CD14-positive monocyte (primary cell): ENCODE measurements around the gene MAPK1. TPM values are rescaled to one million over a fixed set of nuclear protein-coding genes. Genes with fewer than 3 reads are reported as not detected.

ENCODE experiments used
- DNase-seq, 3 donors: peaks; one replicate each; pipeline ENCODE4 v3.0.0-alpha.2; 2011 to 2022
- H2AFZ ChIP-seq: 2 replicates; pipeline ENCODE4 v1.6.0; 2012; ENCODE audit warnings: mild to moderate bottlenecking, low read depth, low read length, inconsistent platforms; ENCODE audit not compliant: insufficient read depth, poor library complexity, severe bottlenecking
- H3K27ac ChIP-seq, 2 donors: 1 replicate in 1 of 2; 2 replicates in 1 of 2; pipeline ENCODE4 v1.5.1; 2012 to 2013; ENCODE audit warnings: low read length in 2 of 2, control low read depth in 1 of 2, inconsistent platforms in 1 of 2, low read depth in 1 of 2, mild to moderate bottlenecking in 1 of 2
- H3K27me3 ChIP-seq, 2 donors: one replicate each; pipeline versions ENCODE4 v1.6.0 to v1.6.1; 2011 to 2013; ENCODE audit warnings: low read length in 2 of 2; ENCODE audit not compliant: control insufficient read depth in 2 of 2, insufficient read depth in 2 of 2
- H3K36me3 ChIP-seq, 2 donors: replicated peaks in 1 of 2; 1 replicate in 1 of 2; 2 replicates in 1 of 2; pipeline versions ENCODE4 v1.5.1 to v1.6.1; 2012 to 2013; ENCODE audit warnings: low read length in 2 of 2, control low read depth in 1 of 2, inconsistent platforms in 1 of 2, mild to moderate bottlenecking in 1 of 2; ENCODE audit not compliant: insufficient read depth in 2 of 2, control insufficient read depth in 1 of 2
- H3K4me1 ChIP-seq, 2 donors: 1 replicate in 1 of 2; 2 replicates in 1 of 2; pipeline versions ENCODE4 v1.5.1 to v1.6.1; 2012 to 2013; ENCODE audit warnings: low read length in 2 of 2, control low read depth in 1 of 2, inconsistent platforms in 1 of 2, mild to moderate bottlenecking in 1 of 2, moderate library complexity in 1 of 2; ENCODE audit not compliant: insufficient read depth in 2 of 2, control insufficient read depth in 1 of 2
- H3K4me2 ChIP-seq: replicated peaks from 2 replicates; pipeline ENCODE3; 2012; ENCODE audit warnings: low read length, moderate library complexity, mild to moderate bottlenecking; ENCODE audit not compliant: poor library complexity, severe bottlenecking; ENCODE audit errors: extremely low read depth
- H3K4me3 ChIP-seq, 3 experiments: fragments of 200-600 bp in 1 of 3; sonication (generic) in 1 of 3; replicated peaks in 1 of 3; 1 replicate in 2 of 3; 2 replicates in 1 of 3; pipeline ENCODE4 v1.5.1; 2011 to 2013; ENCODE audit warnings: low read length in 3 of 3, mild to moderate bottlenecking in 3 of 3, control low read depth in 2 of 3, low read depth in 2 of 3, inconsistent platforms in 1 of 3, moderate library complexity in 1 of 3
- H3K79me2 ChIP-seq: 2 replicates; pipeline ENCODE4 v1.6.0; 2012; ENCODE audit warnings: mild to moderate bottlenecking, control low read depth, inconsistent platforms, low read length, moderate library complexity; ENCODE audit not compliant: insufficient read depth
- H3K9ac ChIP-seq: 2 replicates; pipeline ENCODE4 v1.6.0; 2017; ENCODE audit warnings: low read length, mild to moderate bottlenecking; ENCODE audit not compliant: insufficient read depth, poor library complexity, severe bottlenecking
- H3K9me3 ChIP-seq, 2 donors: replicated peaks in 1 of 2; 1 replicate in 1 of 2; 2 replicates in 1 of 2; pipeline versions ENCODE4 v1.5.1 to v1.6.1; 2012 to 2013; ENCODE audit warnings: low read length in 2 of 2, control low read depth in 1 of 2; ENCODE audit not compliant: control insufficient read depth in 1 of 2, insufficient read depth in 1 of 2
- H4K20me1 ChIP-seq: 2 replicates; pipeline ENCODE4 v1.6.0; 2012; ENCODE audit warnings: mild to moderate bottlenecking, low read length, control low read depth, moderate library complexity; ENCODE audit not compliant: insufficient read depth
- H3K27ac Mint-ChIP-seq, 7 donors: one replicate each; pipeline ENCODE4 v1.8.0; 2020; ENCODE audit warnings: mild to moderate bottlenecking in 7 of 7, mixed read lengths in 7 of 7, moderate library complexity in 6 of 7, inconsistent platforms in 2 of 7
- H3K27me3 Mint-ChIP-seq, 3 donors: one replicate each; pipeline ENCODE4 v1.8.0; 2021 to 2022; ENCODE audit warnings: low read depth in 3 of 3, mild to moderate bottlenecking in 3 of 3, mixed read lengths in 3 of 3, moderate library complexity in 3 of 3, inconsistent platforms in 1 of 3
- H3K36me3 Mint-ChIP-seq, 2 donors: one replicate each; pipeline ENCODE4 v1.8.0; 2020; ENCODE audit warnings: mixed read lengths in 2 of 2, inconsistent platforms in 1 of 2, mild to moderate bottlenecking in 1 of 2
- H3K4me1 Mint-ChIP-seq: one replicate; pipeline ENCODE4 v1.8.0; 2020; ENCODE audit warnings: mild to moderate bottlenecking, mixed read lengths
- H3K4me3 Mint-ChIP-seq, 2 donors: one replicate each; pipeline ENCODE4 v1.8.0; 2020; ENCODE audit warnings: mild to moderate bottlenecking in 2 of 2, mixed read lengths in 2 of 2, moderate library complexity in 1 of 2
- H3K9me3 Mint-ChIP-seq, 7 donors: one replicate each; pipeline ENCODE4 v1.8.0; 2020 to 2022; ENCODE audit warnings: mixed read lengths in 7 of 7, mild to moderate bottlenecking in 6 of 7, moderate library complexity in 6 of 7, inconsistent platforms in 2 of 7
- CTCF ChIP-seq: fragments of 200-600 bp; IDR thresholded peaks from one replicate; pipeline ENCODE4 v1.8.0; 2022; ENCODE audit warnings: antibody characterized with exemption, mild to moderate bottlenecking
- WGBS: methylation state at CpG from one replicate; pipeline ENCODE4 v1.1.5; 2013; ENCODE audit warnings: missing lambda C conversion rate; ENCODE audit not compliant: insufficient coverage; 5-methylcytosine and 5-hydroxymethylcytosine counted together
- intact Hi-C, 2 donors: fragments of 100-400 bp; cut with micrococcal nuclease; formaldehyde crosslinking; loops; one replicate each; pipeline versions ENCODE4 v1.15.0 to v1.15.1; 2023
- polyA plus RNA-seq, 3 donors: library from polyadenylated mRNA; depleted of rRNA in 1 of 3; unstranded in 2 of 3; stranded (reverse) in 1 of 3; fragments of 300-500 nt in 2 of 3; fragments of >200 nt in 1 of 3; fragmentation: Illumina TruSeq in 2 of 3; gene quantifications; 1 replicate in 2 of 3; 2 replicates in 1 of 3; pipeline ENCODE4 v1.2.3, GENCODE V29; 2012 to 2021

The MAPK1 gene
- polyA plus RNA-seq, 3 donors = 47.0 to 148 (median 118) TPM

GRCh38 chr22:21803811-21804249 is 63.6 kb downstream of the MAPK1 start:
- Mint-ChIP-seq H3K27ac (peak overlapping the region in 4 of 7 donors; percentile 2 to 83 (median 62)), H3K36me3 (peaks cover 77 to 80% of the 10 kb centered on the region in 2 donors), H3K9me3 (no peaks in the 10 kb centered on the region), H3K4me1 (no peaks in the 10 kb centered on the region), H3K27me3 (peaks cover 0 to 2% (median 0%) of the 10 kb centered on the region in 3 donors), H3K4me3 (no peak overlapping the region)
- Histone ChIP-seq H3K4me2 (no peak overlapping the region), H3K27ac (no peak overlapping the region), H3K36me3 (peaks cover 80 to 88% of the 10 kb centered on the region in 2 donors), H3K9ac (no peak overlapping the region), H3K4me3 (no peak overlapping the region), H3K9me3 (no peaks in the 10 kb centered on the region), H3K79me2 (peaks cover 49% of the 10 kb centered on the region), H3K27me3 (no peaks in the 10 kb centered on the region), H2AFZ (no peak overlapping the region), H4K20me1 (peaks cover 81% of the 10 kb centered on the region), H3K4me1 (no peaks in the 10 kb centered on the region)
- TF ChIP-seq CTCF = no peak
- no peak for DNase-seq
- WGBS = no CpG with 5 or more reads among the region's 6 CpGs
- intact Hi-C loops = loop anchor here in 1 of 2 donors (10.0 kb wide), 1 partner anchor 131 kb away; no protein-coding TSS in a partner anchor

- peak overlapping the region in 1 of 2 donors; percentile 44 for H3K27ac ChIP-seq
- Mint-ChIP-seq H3K36me3 (peaks cover 87 to 90% of the 10 kb centered on the region in 2 donors), H3K9me3 (no peaks in the 10 kb centered on the region), H3K27me3 (no peaks in the 10 kb centered on the region), H3K4me3 (no peak overlapping the region), H3K27ac (peak overlapping the region in 4 of 7 donors; percentile 1 to 73 (median 42)), H3K4me1 (no peaks in the 10 kb centered on the region)
- intact Hi-C loops = loop anchor here in 1 of 2 donors (10.0 kb wide), 1 partner anchor 132 kb away; no protein-coding TSS in a partner anchor
- H3K4me1 ChIP-seq = no peaks in the 10 kb centered on the region
- peaks cover 38% of the 10 kb centered on the region for H3K79me2 ChIP-seq
- H3K4me3 ChIP-seq = no peak overlapping the region
- no peak overlapping the region for H2AFZ ChIP-seq
- DNase-seq = no peak
- peaks cover 88 to 99% of the 10 kb centered on the region in 2 donors for H3K36me3 ChIP-seq
- H3K4me2 ChIP-seq = no peak overlapping the region
- TF ChIP-seq CTCF = no peak
- H4K20me1 ChIP-seq = peaks cover 81% of the 10 kb centered on the region
- no peak overlapping the region for H3K9ac ChIP-seq
- no peaks in the 10 kb centered on the region for H3K9me3 ChIP-seq
- 100% methylated on average over 1 of the region's 1 CpG for WGBS
- no peaks in the 10 kb centered on the region for H3K27me3 ChIP-seq
Observed at GRCh38 chr22:21802673-21803072, 64.8 kb downstream of the MAPK1 start.
